Measurements from ENCODE around the gene EDDM3A.

Gene EDDM3A

GRCh38 chr14:20797164-20797563, 51.5 kb downstream of the EDDM3A start:
- Histone ChIP-seq H3K27ac (ENCODE audit: low read length) (no peak overlapping the region), H3K4me2 (ENCODE audit: low read depth, low read length) (no peak overlapping the region), H3F3A (ENCODE audit: insufficient read depth, low read length) (no peaks in the 10 kb centered on the region), H3K9ac (ENCODE audit: low read length) (no peak overlapping the region), H3K9me3 (replicated peaks; ENCODE audit: insufficient read depth, low read length) (no peaks in the 10 kb centered on the region), H3K9me2 (replicated peaks; ENCODE audit: insufficient read depth, low read length) (no peaks in the 10 kb centered on the region), H2AFZ (ENCODE audit: low read length) (no peak overlapping the region), H4K20me1 (ENCODE audit: insufficient read depth, low read length) (no peaks in the 10 kb centered on the region), H3K27me3 (replicated peaks; ENCODE audit: insufficient read depth, low read length) (no peaks in the 10 kb centered on the region), H3K79me2 (ENCODE audit: low read length) (no peaks in the 10 kb centered on the region), H3K4me1 (ENCODE audit: low read length) (no peaks in the 10 kb centered on the region), H3K4me3 (ENCODE audit: low read length) (no peak overlapping the region), H3K36me3 (replicated peaks; ENCODE audit: insufficient read depth, low read length) (no peaks in the 10 kb centered on the region)
- TF ChIP-seq CTCF (IDR thresholded peaks at IDR 0.05; ENCODE audit: low read length), result no peak
- TF ChIP-seq EZH2phosphoT487 (IDR thresholded peaks at IDR 0.05; ENCODE audit: low read length), result no peak
- TF ChIP-seq EZH2 (optimal IDR thresholded peaks at IDR 0.05; ENCODE audit: low read depth, low read length), result no peak
- DNase-seq, result no peak
